Right renal pelvis (tissue), 4 donors: Measurements from ENCODE around the gene RIOX2. TPM values are rescaled to one million over a fixed set of nuclear protein-coding genes. Genes with fewer than 3 reads are reported as not detected.
"Not testable (repeated sequence)": the region's sequence is repeated elsewhere in the genome, so short reads cannot be mapped to it uniquely, and the experiment has no call there.

ENCODE experiments used
- DNase-seq, 4 donors: peaks; one replicate each; pipeline ENCODE4 v3.0.0-alpha.2; 2013; ENCODE audit warnings: low read depth in 4 of 4, low spot score in 3 of 4, missing footprints in 1 of 4
- polyA plus RNA-seq, 4 donors: library from polyadenylated mRNA; unstranded; fragments of 120-200 nt; gene quantifications; one replicate each; pipeline ENCODE4 v1.2.1, GENCODE V29; 2013; ENCODE audit not compliant: insufficient read length in 4 of 4

The RIOX2 gene
- polyA plus RNA-seq, 4 donors = 35.1 to 50.3 (median 45.8) TPM

GRCh38 chr3:97917813-97918536, 54.3 kb downstream of the RIOX2 start:
- no peak for DNase-seq

- no peak for DNase-seq
These were observed 55.7 kb downstream of the RIOX2 start for GRCh38 chr3:97916576-97916975.

GRCh38 chr3:97914388-97914787, 57.8 kb downstream of the RIOX2 start:
- no peak for DNase-seq

- DNase-seq = no peak
These were observed 60.8 kb downstream of the RIOX2 start for GRCh38 chr3:97911459-97911858.

GRCh38 chr3:97910931-97911351, 61.3 kb downstream of the RIOX2 start:
- no peak for DNase-seq

GRCh38 chr3:97910236-97910831, 61.9 kb downstream of the RIOX2 start:
- DNase-seq = not testable (repeated sequence)

GRCh38 chr3:97909830-97910229, 62.4 kb downstream of the RIOX2 start:
- not testable (repeated sequence) for DNase-seq

- no peak for DNase-seq
These were observed 70.7 kb downstream of the RIOX2 start for GRCh38 chr3:97901313-97902248.

- no peak for DNase-seq
These were observed 72.9 kb downstream of the RIOX2 start for GRCh38 chr3:97899331-97899730.

GRCh38 chr3:97896547-97896946, 75.7 kb downstream of the RIOX2 start:
- no peak for DNase-seq

GRCh38 chr3:97896129-97896528, 76.1 kb downstream of the RIOX2 start:
- no peak for DNase-seq

- no peak for DNase-seq
These were observed 77.0 kb downstream of the RIOX2 start for GRCh38 chr3:97895216-97895615.

- DNase-seq = no peak
These were observed 79.4 kb downstream of the RIOX2 start for GRCh38 chr3:97892852-97893251.

Other genes starting within 250 kb of the RIOX2 start
- 10 to 100 TPM; 13.9 to 16.4 (median 15.7) TPM for gene ARL6, start 207.7 kb downstream of the RIOX2 start, polyA plus RNA-seq
- gene CRYBG3, start 150.4 kb downstream of the RIOX2 start, polyA plus RNA-seq = 10 to 100 TPM; 19.1 to 24.3 (median 21.7) TPM
- under 1 TPM in 2 of 4 donors, not detected in 2; 0.04 to 0.10 TPM for gene GABRR3, start 62.9 kb upstream of the RIOX2 start, polyA plus RNA-seq
- gene OR5AC2, start 114.7 kb upstream of the RIOX2 start, polyA plus RNA-seq = not detected
- gene OR5H1, start 158.3 kb upstream of the RIOX2 start, polyA plus RNA-seq = under 1 TPM in 2 of 4 donors, not detected in 2; 0.03 to 0.04 TPM
- under 1 TPM in 1 of 4 donors, not detected in 3; 0.01 TPM for gene OR5H14, start 175.0 kb upstream of the RIOX2 start, polyA plus RNA-seq
- gene OR5H15, start 194.3 kb upstream of the RIOX2 start, polyA plus RNA-seq = not detected